GM12872 (cell line): ENCODE data around the gene SLC25A13.

ENCODE experiments used
- TF ChIP-seq, protein P1 (sequence below): IDR thresholded peaks from 3 replicates; pipeline ENCODE4 v1.5.1; 2011; ENCODE audit warnings: low read depth, mild to moderate bottlenecking, low read length, moderate library complexity; ENCODE audit not compliant: insufficient read depth

The SLC25A13 gene

DNA sequence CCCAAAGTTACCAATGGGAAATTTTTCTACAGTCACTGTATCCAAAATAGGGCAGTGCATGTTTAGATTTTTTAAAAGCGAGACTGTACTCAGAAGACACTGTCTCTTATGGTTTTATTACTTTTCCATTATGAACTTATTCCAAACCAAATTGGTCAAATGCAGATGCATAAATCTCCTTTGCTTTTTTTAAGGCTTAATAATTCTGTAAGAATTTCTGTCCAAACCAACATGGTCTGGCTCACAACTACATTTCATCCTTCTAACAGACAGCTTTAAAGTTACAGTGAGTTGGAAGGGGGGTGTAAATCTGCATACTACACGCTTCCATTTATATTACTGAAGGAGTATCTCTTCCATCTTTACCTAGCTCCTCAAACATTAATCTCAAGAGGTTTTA is 199.2 kb downstream of the SLC25A13 start:
- TF ChIP-seq, protein P1, sequence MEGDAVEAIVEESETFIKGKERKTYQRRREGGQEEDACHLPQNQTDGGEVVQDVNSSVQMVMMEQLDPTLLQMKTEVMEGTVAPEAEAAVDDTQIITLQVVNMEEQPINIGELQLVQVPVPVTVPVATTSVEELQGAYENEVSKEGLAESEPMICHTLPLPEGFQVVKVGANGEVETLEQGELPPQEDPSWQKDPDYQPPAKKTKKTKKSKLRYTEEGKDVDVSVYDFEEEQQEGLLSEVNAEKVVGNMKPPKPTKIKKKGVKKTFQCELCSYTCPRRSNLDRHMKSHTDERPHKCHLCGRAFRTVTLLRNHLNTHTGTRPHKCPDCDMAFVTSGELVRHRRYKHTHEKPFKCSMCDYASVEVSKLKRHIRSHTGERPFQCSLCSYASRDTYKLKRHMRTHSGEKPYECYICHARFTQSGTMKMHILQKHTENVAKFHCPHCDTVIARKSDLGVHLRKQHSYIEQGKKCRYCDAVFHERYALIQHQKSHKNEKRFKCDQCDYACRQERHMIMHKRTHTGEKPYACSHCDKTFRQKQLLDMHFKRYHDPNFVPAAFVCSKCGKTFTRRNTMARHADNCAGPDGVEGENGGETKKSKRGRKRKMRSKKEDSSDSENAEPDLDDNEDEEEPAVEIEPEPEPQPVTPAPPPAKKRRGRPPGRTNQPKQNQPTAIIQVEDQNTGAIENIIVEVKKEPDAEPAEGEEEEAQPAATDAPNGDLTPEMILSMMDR, result no peak

DNA sequence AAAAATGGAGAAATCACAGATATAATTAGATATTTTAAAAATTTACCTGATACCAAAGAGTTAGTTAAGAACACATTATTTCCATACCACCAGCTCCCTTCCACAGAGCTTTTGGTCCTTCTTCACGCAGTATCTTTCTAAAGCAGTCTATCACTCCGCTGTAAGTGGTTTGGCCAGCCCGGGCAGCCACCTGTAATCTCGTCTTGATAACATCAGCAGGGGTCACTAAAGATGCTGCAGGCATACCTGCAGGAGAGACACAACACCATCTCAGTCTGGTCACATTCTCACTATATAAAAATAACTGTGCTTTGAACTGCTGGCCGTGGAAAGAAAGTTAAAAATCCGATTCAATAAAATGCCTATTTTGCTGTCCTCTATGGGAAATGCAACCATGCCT is 200.1 kb downstream of the SLC25A13 start:
- TF ChIP-seq, protein P1, result no peak

DNA sequence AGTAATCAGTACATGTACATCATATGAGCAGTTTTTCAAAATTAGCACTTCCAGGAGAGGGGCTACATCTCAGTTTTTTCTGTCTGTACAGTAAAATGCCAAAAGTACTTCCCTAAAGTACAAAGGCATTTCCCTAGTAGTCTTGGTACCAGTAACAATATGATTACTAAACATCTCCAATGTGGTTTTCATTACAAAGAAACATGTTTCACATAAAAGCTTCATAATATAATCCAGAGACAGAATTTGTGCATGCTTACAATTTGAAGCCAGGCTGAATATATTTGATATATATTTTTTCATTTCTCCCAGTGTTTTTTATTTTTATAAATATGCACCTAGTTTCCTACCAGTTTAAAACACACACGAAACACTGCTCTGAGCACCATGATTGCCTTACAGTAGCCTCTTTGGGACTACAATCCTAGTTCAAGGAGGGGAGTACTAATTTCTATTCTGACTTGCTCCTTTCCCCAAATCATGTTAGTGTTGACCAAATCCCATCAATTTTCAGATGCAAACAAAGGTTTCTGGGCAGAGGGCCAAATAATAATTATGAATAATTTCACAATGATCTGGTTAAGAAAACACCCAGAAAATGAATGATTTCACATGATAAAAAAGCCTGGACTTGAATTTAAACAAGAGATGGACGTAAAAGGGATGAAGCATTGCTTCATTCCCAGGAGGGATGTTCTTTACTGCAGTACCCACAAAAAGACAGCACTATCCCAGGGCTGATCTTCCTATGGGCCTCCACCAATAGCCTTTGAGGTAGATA is 201.3 kb downstream of the SLC25A13 start:
- TF ChIP-seq, protein P1, result no peak

DNA sequence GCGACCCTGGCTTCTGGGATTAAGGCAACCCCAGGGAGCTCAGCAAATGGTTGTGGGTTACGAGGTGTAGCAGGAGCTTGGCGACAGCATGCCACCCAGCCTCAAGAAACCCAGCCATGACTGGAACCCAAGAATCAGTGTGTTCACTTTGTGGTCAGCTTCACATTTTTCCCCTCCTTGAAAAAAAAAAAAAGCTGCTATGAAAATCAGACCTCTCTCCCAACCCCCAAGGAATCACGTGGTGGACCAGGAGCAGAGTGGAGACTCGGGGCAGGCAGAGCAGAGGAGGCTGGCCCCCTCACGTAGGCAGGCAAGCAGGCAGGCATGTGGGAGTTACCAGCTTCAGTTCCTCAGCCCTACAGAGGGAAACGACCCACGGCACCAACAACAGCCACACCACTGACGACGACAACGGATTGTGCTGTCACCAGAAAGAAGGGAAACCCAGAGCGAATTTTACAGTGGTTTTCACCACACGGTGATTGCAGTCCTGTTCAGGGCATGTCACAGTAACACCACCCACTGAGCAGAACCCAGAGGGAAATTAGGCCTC is 203.4 kb downstream of the SLC25A13 start:
- TF ChIP-seq, protein P1, result no peak

DNA sequence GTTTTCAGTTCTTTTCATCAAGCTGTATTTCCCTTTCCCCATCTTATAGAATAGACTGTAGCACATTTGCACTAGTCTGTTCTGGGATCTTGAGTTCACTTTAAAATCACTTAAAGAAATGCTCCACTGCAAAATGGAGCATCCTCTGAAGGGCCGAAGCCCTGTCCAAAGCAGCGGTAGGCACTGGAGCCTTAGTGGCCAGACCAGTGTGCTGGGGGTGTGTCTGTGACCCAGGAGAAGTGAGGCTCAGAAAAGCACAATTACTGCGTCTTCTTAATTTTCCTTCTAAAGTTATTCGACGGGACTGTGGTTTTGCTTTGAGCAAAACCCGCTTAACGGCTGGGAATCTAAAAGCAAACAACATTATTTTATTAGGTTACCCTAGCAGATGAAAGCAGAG is 205.7 kb downstream of the SLC25A13 start:
- TF ChIP-seq, protein P1, result no peak

DNA sequence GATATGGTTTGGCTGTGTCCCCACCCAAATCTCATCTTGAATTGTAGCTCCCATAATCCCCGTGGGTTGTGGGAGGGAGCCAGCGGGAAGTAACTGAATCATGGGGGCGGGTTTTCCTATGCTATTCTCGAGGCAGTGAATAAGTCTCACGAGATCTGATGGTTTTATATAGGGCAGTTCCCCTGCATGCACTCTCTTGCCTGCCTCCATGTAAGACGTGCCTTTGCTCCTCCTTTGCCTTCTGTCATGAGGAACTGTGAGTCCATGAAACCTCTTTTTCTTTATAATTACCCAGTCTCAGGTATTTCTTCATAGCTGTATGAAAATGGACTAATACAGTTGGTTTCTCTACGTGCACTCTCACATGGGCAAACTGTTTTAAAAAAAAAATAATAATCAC is 207.7 kb downstream of the SLC25A13 start:
- TF ChIP-seq, protein P1, result no peak

DNA sequence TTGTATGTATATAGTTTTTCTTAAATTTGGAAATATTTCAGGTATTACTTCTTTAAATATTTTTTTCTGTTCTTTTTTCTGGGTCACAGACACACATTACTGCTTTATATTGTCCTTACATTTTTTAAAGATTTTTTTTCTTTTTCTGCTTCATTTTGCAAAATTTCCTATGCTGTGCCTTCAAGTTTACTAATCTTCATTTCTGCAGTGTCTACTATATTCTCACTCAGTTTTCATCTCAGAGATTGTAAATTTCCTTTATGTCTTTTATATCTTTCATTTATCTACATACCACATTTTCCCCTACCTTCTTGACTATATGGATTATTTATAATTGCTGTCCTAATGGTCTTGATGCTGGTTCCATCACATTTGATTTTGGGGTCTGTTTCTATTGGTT is 210.5 kb downstream of the SLC25A13 start:
- TF ChIP-seq, protein P1, result no peak
